K562 (cell line): ENCODE results near the gene PIP5KL1. TPM values are rescaled to one million over a fixed set of nuclear protein-coding genes. Genes with fewer than 3 reads are reported as not detected.

Experiments
- HDAC8 ChIP-seq: fragments of 450-650 bp; IDR thresholded peaks from 2 replicates; pipeline ENCODE4 v1.6.1; 2016; ENCODE audit warnings: mild to moderate bottlenecking, missing genetic modification characterization, moderate library complexity, missing compliant biosample characterization
- MED1 ChIP-seq: sonication (generic); formaldehyde crosslinking; IDR thresholded peaks from 2 replicates; pipeline ENCODE4 v1.8.1; 2023; ENCODE audit warnings: missing genetic modification reagents, borderline replicate concordance
- PRPF4 ChIP-seq: fragments of 200-400 bp; formaldehyde crosslinking; IDR thresholded peaks from one replicate; pipeline ENCODE4 v1.6.1; 2017; ENCODE audit warnings: low read length, low read depth, mild to moderate bottlenecking; ENCODE audit not compliant: insufficient read depth, poor library complexity, severe bottlenecking
- SNAPC5 ChIP-seq: fragments of 250-450 bp; sonication (Bioruptor Pico); IDR thresholded peaks from 2 replicates; pipeline ENCODE4 v1.8.0; 2021; ENCODE audit warnings: moderate library complexity, mild to moderate bottlenecking, inconsistent platforms
- STAT6 ChIP-seq: sonication (generic); formaldehyde crosslinking; IDR thresholded peaks from 2 replicates; pipeline ENCODE4 v1.8.1; 2023; ENCODE audit warnings: mild to moderate bottlenecking, missing genetic modification reagents
- polyA plus RNA-seq, 8 experiments: library from polyadenylated mRNA; depleted of rRNA in 4 of 8; stranded (reverse) in 5 of 8; unstranded in 3 of 8; fragments of >200 nt; fragmentation: Nextera tagmentation in 2 of 8; fragmentation: Illumina TruSeq in 1 of 8; extraction: Ambion mirVana in 2 of 8; extraction: Trizol in 1 of 8; gene quantifications; 2 replicates each; pipeline versions ENCODE4 v1.2.1 to v1.2.3, GENCODE V29; 2011 to 2014; ENCODE audit warnings: inconsistent platforms in 1 of 8, missing spikeins in 1 of 8
- total RNA-seq, 7 experiments: library from RNA; depleted of rRNA in 6 of 7; stranded (reverse); fragments of >200 nt in 6 of 7; fragmentation: Illumina TruSeq in 2 of 7; extraction: Trizol in 2 of 7; gene quantifications; 2 replicates each; pipeline versions ENCODE4 v1.2.1 to v1.2.3, GENCODE V29; 2011 to 2021; ENCODE audit warnings: low replicate concordance in 1 of 7
- TF ChIP-seq, protein P1 (sequence below): fragments of 200-600 bp; sonication (generic); IDR thresholded peaks from one replicate; pipeline ENCODE4 v1.6.1; 2012; ENCODE audit warnings: mild to moderate bottlenecking, low read depth, low read length, inconsistent platforms
- TF ChIP-seq, protein P2 (sequence below): fragments of 150-350 bp; conservative IDR thresholded peaks from 2 replicates; pipeline ENCODE4 v1.6.1; 2014; ENCODE audit warnings: low read length

The PIP5KL1 gene
- total and polyA plus RNA-seq, 9 of the 15 experiments (the other 6 are each of a cell fraction or from before 2014, with no cell fraction given) = 0.18 to 4.8 (median 1.2) TPM

- TF ChIP-seq, protein P1, sequence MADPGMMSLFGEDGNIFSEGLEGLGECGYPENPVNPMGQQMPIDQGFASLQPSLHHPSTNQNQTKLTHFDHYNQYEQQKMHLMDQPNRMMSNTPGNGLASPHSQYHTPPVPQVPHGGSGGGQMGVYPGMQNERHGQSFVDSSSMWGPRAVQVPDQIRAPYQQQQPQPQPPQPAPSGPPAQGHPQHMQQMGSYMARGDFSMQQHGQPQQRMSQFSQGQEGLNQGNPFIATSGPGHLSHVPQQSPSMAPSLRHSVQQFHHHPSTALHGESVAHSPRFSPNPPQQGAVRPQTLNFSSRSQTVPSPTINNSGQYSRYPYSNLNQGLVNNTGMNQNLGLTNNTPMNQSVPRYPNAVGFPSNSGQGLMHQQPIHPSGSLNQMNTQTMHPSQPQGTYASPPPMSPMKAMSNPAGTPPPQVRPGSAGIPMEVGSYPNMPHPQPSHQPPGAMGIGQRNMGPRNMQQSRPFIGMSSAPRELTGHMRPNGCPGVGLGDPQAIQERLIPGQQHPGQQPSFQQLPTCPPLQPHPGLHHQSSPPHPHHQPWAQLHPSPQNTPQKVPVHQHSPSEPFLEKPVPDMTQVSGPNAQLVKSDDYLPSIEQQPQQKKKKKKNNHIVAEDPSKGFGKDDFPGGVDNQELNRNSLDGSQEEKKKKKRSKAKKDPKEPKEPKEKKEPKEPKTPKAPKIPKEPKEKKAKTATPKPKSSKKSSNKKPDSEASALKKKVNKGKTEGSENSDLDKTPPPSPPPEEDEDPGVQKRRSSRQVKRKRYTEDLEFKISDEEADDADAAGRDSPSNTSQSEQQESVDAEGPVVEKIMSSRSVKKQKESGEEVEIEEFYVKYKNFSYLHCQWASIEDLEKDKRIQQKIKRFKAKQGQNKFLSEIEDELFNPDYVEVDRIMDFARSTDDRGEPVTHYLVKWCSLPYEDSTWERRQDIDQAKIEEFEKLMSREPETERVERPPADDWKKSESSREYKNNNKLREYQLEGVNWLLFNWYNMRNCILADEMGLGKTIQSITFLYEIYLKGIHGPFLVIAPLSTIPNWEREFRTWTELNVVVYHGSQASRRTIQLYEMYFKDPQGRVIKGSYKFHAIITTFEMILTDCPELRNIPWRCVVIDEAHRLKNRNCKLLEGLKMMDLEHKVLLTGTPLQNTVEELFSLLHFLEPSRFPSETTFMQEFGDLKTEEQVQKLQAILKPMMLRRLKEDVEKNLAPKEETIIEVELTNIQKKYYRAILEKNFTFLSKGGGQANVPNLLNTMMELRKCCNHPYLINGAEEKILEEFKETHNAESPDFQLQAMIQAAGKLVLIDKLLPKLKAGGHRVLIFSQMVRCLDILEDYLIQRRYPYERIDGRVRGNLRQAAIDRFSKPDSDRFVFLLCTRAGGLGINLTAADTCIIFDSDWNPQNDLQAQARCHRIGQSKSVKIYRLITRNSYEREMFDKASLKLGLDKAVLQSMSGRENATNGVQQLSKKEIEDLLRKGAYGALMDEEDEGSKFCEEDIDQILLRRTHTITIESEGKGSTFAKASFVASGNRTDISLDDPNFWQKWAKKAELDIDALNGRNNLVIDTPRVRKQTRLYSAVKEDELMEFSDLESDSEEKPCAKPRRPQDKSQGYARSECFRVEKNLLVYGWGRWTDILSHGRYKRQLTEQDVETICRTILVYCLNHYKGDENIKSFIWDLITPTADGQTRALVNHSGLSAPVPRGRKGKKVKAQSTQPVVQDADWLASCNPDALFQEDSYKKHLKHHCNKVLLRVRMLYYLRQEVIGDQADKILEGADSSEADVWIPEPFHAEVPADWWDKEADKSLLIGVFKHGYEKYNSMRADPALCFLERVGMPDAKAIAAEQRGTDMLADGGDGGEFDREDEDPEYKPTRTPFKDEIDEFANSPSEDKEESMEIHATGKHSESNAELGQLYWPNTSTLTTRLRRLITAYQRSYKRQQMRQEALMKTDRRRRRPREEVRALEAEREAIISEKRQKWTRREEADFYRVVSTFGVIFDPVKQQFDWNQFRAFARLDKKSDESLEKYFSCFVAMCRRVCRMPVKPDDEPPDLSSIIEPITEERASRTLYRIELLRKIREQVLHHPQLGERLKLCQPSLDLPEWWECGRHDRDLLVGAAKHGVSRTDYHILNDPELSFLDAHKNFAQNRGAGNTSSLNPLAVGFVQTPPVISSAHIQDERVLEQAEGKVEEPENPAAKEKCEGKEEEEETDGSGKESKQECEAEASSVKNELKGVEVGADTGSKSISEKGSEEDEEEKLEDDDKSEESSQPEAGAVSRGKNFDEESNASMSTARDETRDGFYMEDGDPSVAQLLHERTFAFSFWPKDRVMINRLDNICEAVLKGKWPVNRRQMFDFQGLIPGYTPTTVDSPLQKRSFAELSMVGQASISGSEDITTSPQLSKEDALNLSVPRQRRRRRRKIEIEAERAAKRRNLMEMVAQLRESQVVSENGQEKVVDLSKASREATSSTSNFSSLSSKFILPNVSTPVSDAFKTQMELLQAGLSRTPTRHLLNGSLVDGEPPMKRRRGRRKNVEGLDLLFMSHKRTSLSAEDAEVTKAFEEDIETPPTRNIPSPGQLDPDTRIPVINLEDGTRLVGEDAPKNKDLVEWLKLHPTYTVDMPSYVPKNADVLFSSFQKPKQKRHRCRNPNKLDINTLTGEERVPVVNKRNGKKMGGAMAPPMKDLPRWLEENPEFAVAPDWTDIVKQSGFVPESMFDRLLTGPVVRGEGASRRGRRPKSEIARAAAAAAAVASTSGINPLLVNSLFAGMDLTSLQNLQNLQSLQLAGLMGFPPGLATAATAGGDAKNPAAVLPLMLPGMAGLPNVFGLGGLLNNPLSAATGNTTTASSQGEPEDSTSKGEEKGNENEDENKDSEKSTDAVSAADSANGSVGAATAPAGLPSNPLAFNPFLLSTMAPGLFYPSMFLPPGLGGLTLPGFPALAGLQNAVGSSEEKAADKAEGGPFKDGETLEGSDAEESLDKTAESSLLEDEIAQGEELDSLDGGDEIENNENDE = no peak
- TF ChIP-seq MED1 (0 out of 2 replicates have a peak, but pooled peaks have one; percentile 76), SNAPC5 (no peak), STAT6 (CRISPR knock-in tag) (no peak), HDAC8 (tag) (no peak), PRPF4 (no peak)
- TF ChIP-seq, protein P2, sequence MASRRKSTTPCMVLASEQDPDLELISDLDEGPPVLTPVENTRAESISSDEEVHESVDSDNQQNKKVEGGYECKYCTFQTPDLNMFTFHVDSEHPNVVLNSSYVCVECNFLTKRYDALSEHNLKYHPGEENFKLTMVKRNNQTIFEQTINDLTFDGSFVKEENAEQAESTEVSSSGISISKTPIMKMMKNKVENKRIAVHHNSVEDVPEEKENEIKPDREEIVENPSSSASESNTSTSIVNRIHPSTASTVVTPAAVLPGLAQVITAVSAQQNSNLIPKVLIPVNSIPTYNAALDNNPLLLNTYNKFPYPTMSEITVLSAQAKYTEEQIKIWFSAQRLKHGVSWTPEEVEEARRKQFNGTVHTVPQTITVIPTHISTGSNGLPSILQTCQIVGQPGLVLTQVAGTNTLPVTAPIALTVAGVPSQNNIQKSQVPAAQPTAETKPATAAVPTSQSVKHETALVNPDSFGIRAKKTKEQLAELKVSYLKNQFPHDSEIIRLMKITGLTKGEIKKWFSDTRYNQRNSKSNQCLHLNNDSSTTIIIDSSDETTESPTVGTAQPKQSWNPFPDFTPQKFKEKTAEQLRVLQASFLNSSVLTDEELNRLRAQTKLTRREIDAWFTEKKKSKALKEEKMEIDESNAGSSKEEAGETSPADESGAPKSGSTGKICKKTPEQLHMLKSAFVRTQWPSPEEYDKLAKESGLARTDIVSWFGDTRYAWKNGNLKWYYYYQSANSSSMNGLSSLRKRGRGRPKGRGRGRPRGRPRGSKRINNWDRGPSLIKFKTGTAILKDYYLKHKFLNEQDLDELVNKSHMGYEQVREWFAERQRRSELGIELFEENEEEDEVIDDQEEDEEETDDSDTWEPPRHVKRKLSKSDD = no peak
Measured at GRCh38 chr9:127931092-127931881, 710 bp upstream of the PIP5KL1 start (continued).
